Measurements from ENCODE around the gene SNAI3.

- TF ChIP-seq CBX3 (IDR thresholded peaks at IDR 0.05; ENCODE audit: borderline replicate concordance in 1 of 2, low read length in 2 of 2): no peak
- no peak for TF ChIP-seq FOXM1 (IDR thresholded peaks at IDR 0.05; ENCODE audit: low read depth)
- TF ChIP-seq FOXM1 (CRISPR knock-in tag; IDR thresholded peaks at IDR 0.05; ENCODE audit: low read depth): no peak
- no peak for TF ChIP-seq FOXO4 (CRISPR knock-in tag; IDR thresholded peaks at IDR 0.05)
- TF ChIP-seq RFX1 (IDR thresholded peaks at IDR 0.05): no peak
Measured at GRCh38 chr16:88640498-88641247, 45.6 kb downstream of the SNAI3 start.

Data from K562 (cell line).